Coronary artery (tissue), 2 donors: Measurements from ENCODE around the gene TDRKH.

Experiments
- DNase-seq: peaks from one replicate; pipeline ENCODE4 v3.0.0-alpha.2; 2017; ENCODE audit warnings: low spot score
- H3K27ac ChIP-seq, 2 donors: fragments of 200-600 bp; sonication (generic); one replicate each; pipeline ENCODE4 v1.5.1; 2016 to 2019
- H3K4me3 ChIP-seq: fragments of 200-600 bp; sonication (generic); 2 replicates; pipeline ENCODE4 v1.5.1; 2016; ENCODE audit warnings: mild to moderate bottlenecking, moderate library complexity
- TF ChIP-seq, protein P1 (sequence below): fragments of 200-600 bp; sonication (generic); IDR thresholded peaks from one replicate; pipeline ENCODE4 v1.5.1; 2019; ENCODE audit warnings: antibody characterized with exemption

The TDRKH gene

GRCh38 chr1:151802372-151802771 is 12.1 kb upstream of the TDRKH start:
- no peak overlapping the region for H3K27ac ChIP-seq
- H3K4me3 ChIP-seq, result no peak overlapping the region
- TF ChIP-seq, protein P1, sequence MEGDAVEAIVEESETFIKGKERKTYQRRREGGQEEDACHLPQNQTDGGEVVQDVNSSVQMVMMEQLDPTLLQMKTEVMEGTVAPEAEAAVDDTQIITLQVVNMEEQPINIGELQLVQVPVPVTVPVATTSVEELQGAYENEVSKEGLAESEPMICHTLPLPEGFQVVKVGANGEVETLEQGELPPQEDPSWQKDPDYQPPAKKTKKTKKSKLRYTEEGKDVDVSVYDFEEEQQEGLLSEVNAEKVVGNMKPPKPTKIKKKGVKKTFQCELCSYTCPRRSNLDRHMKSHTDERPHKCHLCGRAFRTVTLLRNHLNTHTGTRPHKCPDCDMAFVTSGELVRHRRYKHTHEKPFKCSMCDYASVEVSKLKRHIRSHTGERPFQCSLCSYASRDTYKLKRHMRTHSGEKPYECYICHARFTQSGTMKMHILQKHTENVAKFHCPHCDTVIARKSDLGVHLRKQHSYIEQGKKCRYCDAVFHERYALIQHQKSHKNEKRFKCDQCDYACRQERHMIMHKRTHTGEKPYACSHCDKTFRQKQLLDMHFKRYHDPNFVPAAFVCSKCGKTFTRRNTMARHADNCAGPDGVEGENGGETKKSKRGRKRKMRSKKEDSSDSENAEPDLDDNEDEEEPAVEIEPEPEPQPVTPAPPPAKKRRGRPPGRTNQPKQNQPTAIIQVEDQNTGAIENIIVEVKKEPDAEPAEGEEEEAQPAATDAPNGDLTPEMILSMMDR, result no peak
- DNase-seq, result peak; percentile 49

DNA sequence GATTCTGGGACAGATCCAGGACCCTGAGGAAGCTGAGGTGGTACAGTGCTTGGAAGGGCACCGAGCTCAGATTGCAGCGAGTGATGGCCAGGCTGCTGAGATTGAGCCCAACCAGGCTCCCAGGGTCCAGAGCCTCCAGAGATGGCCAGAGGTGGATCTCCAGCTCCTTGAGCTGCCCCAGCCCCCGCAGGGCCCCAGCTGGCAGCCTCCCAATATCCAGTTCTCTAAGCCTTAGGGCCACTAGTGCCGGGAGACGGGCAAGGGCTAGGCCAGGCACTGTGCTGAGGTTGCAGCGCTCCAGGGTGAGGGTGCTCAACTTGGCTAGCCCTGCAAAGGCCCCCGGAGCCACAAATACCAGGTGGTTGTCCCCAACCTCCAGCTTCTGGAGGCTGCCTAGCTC is 11.5 kb upstream of the TDRKH start:
- TF ChIP-seq, protein P1, result no peak
- no peak overlapping the region for H3K27ac ChIP-seq
- DNase-seq, result no peak
- H3K4me3 ChIP-seq, result no peak overlapping the region

GRCh38 chr1:151801310-151801820 is 11.1 kb upstream of the TDRKH start:
- Histone ChIP-seq H3K4me3 (no peak overlapping the region), H3K27ac (no peak overlapping the region)
- TF ChIP-seq, protein P1, result no peak
- DNase-seq, result no peak

DNA sequence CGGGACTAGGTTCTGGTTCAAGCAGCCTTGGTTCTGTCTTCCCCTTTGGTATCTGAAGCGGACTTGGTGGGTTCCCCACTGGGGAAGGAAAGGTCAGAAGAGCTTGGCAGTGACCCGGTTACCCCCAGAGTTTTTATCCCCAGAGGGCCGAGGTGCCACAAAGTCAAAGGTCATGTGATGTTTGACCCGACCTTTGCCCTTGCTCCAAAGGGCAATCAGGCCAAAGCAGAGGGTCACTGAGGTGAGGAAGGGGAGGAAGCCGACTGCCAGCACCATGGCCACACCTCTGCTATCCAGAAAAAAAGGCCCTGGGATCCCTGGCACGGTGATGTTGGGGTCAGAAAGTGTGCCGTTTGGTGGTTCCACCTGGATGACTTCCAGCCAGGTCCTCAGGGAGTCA is 10.5 kb upstream of the TDRKH start:
- TF ChIP-seq, protein P1, result no peak
- Histone ChIP-seq H3K27ac (no peak overlapping the region), H3K4me3 (no peak overlapping the region)
- no peak for DNase-seq

- Histone ChIP-seq H3K4me3 (no peak overlapping the region), H3K27ac (no peak overlapping the region)
- TF ChIP-seq, protein P1, result no peak
- no peak for DNase-seq
Observed at GRCh38 chr1:151799179-151800022, 9.1 kb upstream of the TDRKH start.

DNA sequence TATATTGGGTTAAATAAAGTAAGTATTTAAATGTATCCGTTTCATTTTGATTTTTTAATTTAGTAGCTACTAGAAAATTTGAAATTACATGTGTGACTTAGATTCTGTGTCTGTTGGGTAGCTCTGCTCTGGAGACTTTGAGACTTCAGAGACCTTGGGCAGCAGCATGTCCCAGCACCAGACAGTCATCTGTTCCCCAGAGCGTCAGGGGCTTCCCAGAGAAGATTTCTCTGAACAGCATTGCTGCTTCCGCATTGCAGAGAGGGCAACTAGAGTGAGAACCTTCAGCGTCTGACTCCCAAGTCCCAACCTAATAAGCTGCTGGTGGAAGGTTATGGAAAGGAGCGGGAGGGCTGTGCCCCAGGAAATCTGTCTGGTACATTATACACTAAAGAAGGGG is 8.3 kb upstream of the TDRKH start:
- peak; percentile 35 for DNase-seq
- Histone ChIP-seq H3K4me3 (no peak overlapping the region), H3K27ac (no peak overlapping the region)
- TF ChIP-seq, protein P1, result no peak
